OCI-LY1 (cell line): ENCODE results near the gene NADK.

Experiments
- H2AFZ ChIP-seq: fragments of 200-600 bp; sonication (generic), shearing (Covaris generic); 2 replicates; pipeline ENCODE4 v1.6.0; 2014; ENCODE audit warnings: antibody characterized with exemption, mild to moderate bottlenecking, low read length
- H3F3A ChIP-seq: fragments of 200-600 bp; sonication (generic), shearing (Covaris generic); 2 replicates; pipeline ENCODE4 v1.6.0; 2014; ENCODE audit warnings: mild to moderate bottlenecking, antibody characterized with exemption, low read length, moderate library complexity; ENCODE audit not compliant: insufficient read depth
- H3K27ac ChIP-seq: fragments of 200-600 bp; sonication (generic); 2 replicates; pipeline ENCODE4 v1.5.1; 2014; ENCODE audit warnings: low read length, mixed run types, mild to moderate bottlenecking, low read depth; ENCODE audit not compliant: poor library complexity, severe bottlenecking
- H3K27me3 ChIP-seq: fragments of 200-600 bp; sonication (generic); 2 replicates; pipeline ENCODE4 v1.6.0; 2014; ENCODE audit warnings: antibody characterized with exemption, mild to moderate bottlenecking, low read length, moderate library complexity; ENCODE audit not compliant: insufficient read depth
- H3K36me3 ChIP-seq: fragments of 200-600 bp; sonication (generic); 2 replicates; pipeline ENCODE4 v1.6.1; 2014; ENCODE audit warnings: mild to moderate bottlenecking, antibody characterized with exemption, low read length, moderate library complexity, mixed read lengths; ENCODE audit not compliant: insufficient read depth
- H3K4me1 ChIP-seq: fragments of 200-600 bp; sonication (generic); 2 replicates; pipeline ENCODE4 v1.5.1; 2014; ENCODE audit warnings: mild to moderate bottlenecking, low read length, moderate library complexity; ENCODE audit not compliant: insufficient read depth, severe bottlenecking
- H3K4me2 ChIP-seq: fragments of 200-600 bp; sonication (generic), shearing (Covaris generic); 2 replicates; pipeline ENCODE4 v1.6.1; 2014; ENCODE audit warnings: low read length
- H3K4me3 ChIP-seq: fragments of 200-600 bp; sonication (generic); 2 replicates; pipeline ENCODE4 v1.5.1; 2014; ENCODE audit warnings: low read length, low read depth, mild to moderate bottlenecking, mixed read lengths; ENCODE audit not compliant: poor library complexity, severe bottlenecking
- H3K79me2 ChIP-seq: fragments of 200-600 bp; shearing (Covaris generic); 2 replicates; pipeline ENCODE4 v1.6.1; 2016; ENCODE audit warnings: mixed run types, low read length, mixed read lengths; ENCODE audit not compliant: insufficient read depth
- H3K9ac ChIP-seq: fragments of 200-600 bp; sonication (generic), shearing (Covaris generic); 2 replicates; pipeline ENCODE4 v1.6.1; 2014; ENCODE audit warnings: mild to moderate bottlenecking, low read length, mixed read lengths
- H3K9me2 ChIP-seq: fragments of 200-600 bp; sonication (generic), shearing (Covaris generic); 2 replicates; pipeline ENCODE4 v1.6.1; 2014; ENCODE audit warnings: low read depth, mild to moderate bottlenecking, low read length, mixed read lengths
- H3K9me3 ChIP-seq: fragments of 200-600 bp; shearing (Covaris generic); 2 replicates; pipeline ENCODE4 v1.6.1; 2014; ENCODE audit warnings: low read length, mixed read lengths
- H4K20me1 ChIP-seq: fragments of 200-600 bp; sonication (generic), shearing (Covaris generic); 2 replicates; pipeline ENCODE4 v1.6.0; 2016; ENCODE audit warnings: mild to moderate bottlenecking, low read length; ENCODE audit not compliant: insufficient read depth
- CTCF ChIP-seq: fragments of 200-600 bp; sonication (generic), shearing (Covaris generic); IDR thresholded peaks from 2 replicates; pipeline ENCODE4 v1.5.1; 2017; ENCODE audit warnings: mild to moderate bottlenecking, antibody characterized with exemption, low read length, moderate library complexity, mixed read lengths
- EZH2 ChIP-seq: fragments of 200-600 bp; sonication (generic), shearing (Covaris generic); IDR thresholded peaks from 2 replicates; pipeline ENCODE4 v1.8.0; 2017; ENCODE audit warnings: borderline replicate concordance, mixed run types, mild to moderate bottlenecking, antibody characterized with exemption, low read length, moderate library complexity, mixed read lengths

Gene NADK

DNA sequence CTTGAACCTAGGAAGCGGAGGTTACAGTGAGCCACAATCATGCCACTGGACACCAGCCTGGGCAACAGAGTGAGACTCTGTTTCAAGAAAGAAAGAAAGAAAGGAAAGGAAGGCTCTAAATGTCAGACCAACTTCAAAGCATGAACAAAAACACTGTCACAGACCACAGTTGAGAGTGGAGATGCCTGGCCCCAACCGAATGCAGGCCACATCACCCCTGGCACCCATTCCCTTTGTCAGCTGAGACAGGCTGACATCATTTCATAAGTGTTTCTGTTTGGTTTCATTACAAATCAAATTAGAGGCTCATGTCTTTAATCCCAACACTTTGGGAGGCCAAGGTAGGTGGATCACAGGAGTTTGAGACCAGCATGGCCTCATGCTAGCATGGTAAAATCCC is 28.6 kb upstream of the NADK start:
- no peak overlapping the region for H3K4me2 ChIP-seq
- TF ChIP-seq CTCF (no peak), EZH2 (no peak)
- no peaks in the 10 kb centered on the region for H4K20me1 ChIP-seq
- H3F3A ChIP-seq: peaks cover 3% of the 10 kb centered on the region; the same call in 1 of the 2 replicates
- H3K79me2 ChIP-seq: no peaks in the 10 kb centered on the region; the same call in 1 of the 2 replicates
- no peak overlapping the region for H2AFZ ChIP-seq
- H3K9me2 ChIP-seq: no peaks in the 10 kb centered on the region
- H3K9ac ChIP-seq: no peak overlapping the region
- H3K4me3 ChIP-seq: no peak overlapping the region
- H3K4me1 ChIP-seq: peaks cover 17% of the 10 kb centered on the region
- H3K27me3 ChIP-seq: no peaks in the 10 kb centered on the region
- H3K36me3 ChIP-seq: peaks cover 87% of the 10 kb centered on the region
- no peak overlapping the region for H3K27ac ChIP-seq
- H3K9me3 ChIP-seq: no peaks in the 10 kb centered on the region

- TF ChIP-seq EZH2: no peak
- no peak for TF ChIP-seq CTCF
- H3K4me2 ChIP-seq: no peak overlapping the region
- H3K27ac ChIP-seq: no peak overlapping the region
- peaks cover 10% of the 10 kb centered on the region for H3K79me2 ChIP-seq
- H3K9ac ChIP-seq: no peak overlapping the region
- H2AFZ ChIP-seq: no peak overlapping the region
- H3K4me3 ChIP-seq: no peak overlapping the region
- H3K36me3 ChIP-seq: peaks cover 80% of the 10 kb centered on the region
- H3K9me2 ChIP-seq: no peaks in the 10 kb centered on the region
- H4K20me1 ChIP-seq: no peaks in the 10 kb centered on the region
- no peaks in the 10 kb centered on the region for H3K27me3 ChIP-seq
- peaks cover 43% of the 10 kb centered on the region for H3K4me1 ChIP-seq
- peaks cover 10% of the 10 kb centered on the region; the same call in 1 of the 2 replicates for H3F3A ChIP-seq
- H3K9me3 ChIP-seq: no peaks in the 10 kb centered on the region
Measured at GRCh38 chr1:1804301-1804700, 26.0 kb upstream of the NADK start.

DNA sequence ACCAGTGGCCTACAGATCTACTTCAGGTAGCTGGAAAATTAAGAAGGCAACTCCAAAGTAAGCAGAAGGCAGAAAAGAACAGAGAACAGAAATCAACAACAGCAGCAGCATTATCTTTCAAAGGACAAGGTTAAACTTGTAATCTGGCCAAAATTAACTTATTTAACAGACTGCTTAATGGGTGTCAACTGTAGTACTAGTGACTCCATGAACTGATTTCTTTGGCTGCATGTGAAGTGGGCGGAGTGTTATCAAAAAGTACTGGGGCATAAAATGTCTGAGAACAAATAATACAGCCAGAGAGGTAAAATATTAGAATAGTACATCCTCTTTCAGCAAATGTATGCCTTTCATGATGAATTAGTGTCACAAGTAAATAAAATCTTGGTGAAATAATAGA is 24.6 kb upstream of the NADK start:
- Histone ChIP-seq H3K9me3 (no peaks in the 10 kb centered on the region), H3K9ac (no peak overlapping the region), H4K20me1 (no peaks in the 10 kb centered on the region), H3K9me2 (no peaks in the 10 kb centered on the region), H3K79me2 (peaks cover 10% of the 10 kb centered on the region), H3K27me3 (no peaks in the 10 kb centered on the region), H2AFZ (no peak overlapping the region), H3K27ac (peak overlapping the region; percentile 93), H3K4me2 (no peak overlapping the region), H3F3A (peaks cover 10% of the 10 kb centered on the region; the same call in 1 of the 2 replicates), H3K4me1 (peaks cover 54% of the 10 kb centered on the region), H3K4me3 (no peak overlapping the region), H3K36me3 (peaks cover 81% of the 10 kb centered on the region)
- TF ChIP-seq CTCF (no peak), EZH2 (no peak)
